Left ventricle myocardium inferior (tissue), 1 donor: ENCODE measurements around the gene EFCAB11. TPM values are rescaled to one million over a fixed set of nuclear protein-coding genes. Genes with fewer than 3 reads are reported as not detected.

Experiments
- DNase-seq: peaks from one replicate; pipeline ENCODE4 v3.0.0-alpha.2; 2020
- H3K27ac ChIP-seq: fragments of 200-600 bp; replicated peaks from 2 replicates; pipeline ENCODE4 v1.8.0; 2021
- H3K27me3 ChIP-seq: fragments of 200-600 bp; 2 replicates; pipeline ENCODE4 v1.8.0; 2021; ENCODE audit warnings: low read depth
- H3K36me3 ChIP-seq: fragments of 200-600 bp; 2 replicates; pipeline ENCODE4 v1.8.0; 2021
- H3K4me1 ChIP-seq: fragments of 200-600 bp; 2 replicates; pipeline ENCODE4 v1.8.0; 2021
- H3K4me3 ChIP-seq: fragments of 200-600 bp; 2 replicates; pipeline ENCODE4 v1.8.0; 2021; ENCODE audit warnings: mild to moderate bottlenecking, moderate library complexity
- H3K9me3 ChIP-seq: fragments of 200-600 bp; replicated peaks from 2 replicates; pipeline ENCODE4 v1.8.0; 2021
- intact Hi-C: fragments of 100-400 bp; cut with micrococcal nuclease; formaldehyde crosslinking; loops from one replicate; pipeline ENCODE4 v1.11.0; 2022
- total RNA-seq: library from RNA; stranded (reverse); fragmentation: NEBNext Ultra II Directional; extraction: Animal tissue kit (Norgen Biotek cat#: 25700); gene quantifications from one replicate; pipeline ENCODE4 v1.2.1, GENCODE V29; 2021
- TF ChIP-seq, protein P1 (sequence below): fragments of 200-600 bp; IDR thresholded peaks from 2 replicates; pipeline ENCODE4 v1.8.0; 2021; ENCODE audit warnings: antibody characterized with exemption, mild to moderate bottlenecking, borderline replicate concordance
- donor health status: DM: no; HTN: yes; CAD: no; lungs with severe emphysema.

Gene EFCAB11
- total RNA-seq, 1 donor from 2014 or later: 2.2 TPM

DNA sequence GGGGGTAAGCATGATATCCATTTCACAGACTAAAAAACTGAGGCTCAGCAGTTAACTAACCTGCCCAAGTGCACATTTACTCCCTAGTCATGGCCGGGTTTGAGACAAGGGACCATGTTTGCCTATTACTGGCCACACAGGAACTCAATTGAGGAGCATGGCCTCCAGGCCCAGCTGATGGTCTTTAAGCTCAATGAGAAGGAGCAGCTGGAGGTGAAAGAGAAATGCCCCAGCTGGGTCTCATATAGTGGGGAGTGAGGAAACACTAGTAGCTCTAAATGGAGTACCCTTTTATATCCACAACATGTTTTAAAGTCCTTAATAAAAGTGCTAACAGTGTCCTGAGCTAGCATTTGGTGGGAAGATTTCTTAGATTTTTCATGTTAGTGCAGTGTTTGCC lies 2.8 kb upstream of the EFCAB11 start:
- Histone ChIP-seq H3K27me3 (no peaks in the 10 kb centered on the region), H3K9me3 (no peaks in the 10 kb centered on the region), H3K4me1 (peaks cover 25% of the 10 kb centered on the region), H3K27ac (no peak overlapping the region), H3K36me3 (no peaks in the 10 kb centered on the region), H3K4me3 (no peak overlapping the region)
- TF ChIP-seq, protein P1, sequence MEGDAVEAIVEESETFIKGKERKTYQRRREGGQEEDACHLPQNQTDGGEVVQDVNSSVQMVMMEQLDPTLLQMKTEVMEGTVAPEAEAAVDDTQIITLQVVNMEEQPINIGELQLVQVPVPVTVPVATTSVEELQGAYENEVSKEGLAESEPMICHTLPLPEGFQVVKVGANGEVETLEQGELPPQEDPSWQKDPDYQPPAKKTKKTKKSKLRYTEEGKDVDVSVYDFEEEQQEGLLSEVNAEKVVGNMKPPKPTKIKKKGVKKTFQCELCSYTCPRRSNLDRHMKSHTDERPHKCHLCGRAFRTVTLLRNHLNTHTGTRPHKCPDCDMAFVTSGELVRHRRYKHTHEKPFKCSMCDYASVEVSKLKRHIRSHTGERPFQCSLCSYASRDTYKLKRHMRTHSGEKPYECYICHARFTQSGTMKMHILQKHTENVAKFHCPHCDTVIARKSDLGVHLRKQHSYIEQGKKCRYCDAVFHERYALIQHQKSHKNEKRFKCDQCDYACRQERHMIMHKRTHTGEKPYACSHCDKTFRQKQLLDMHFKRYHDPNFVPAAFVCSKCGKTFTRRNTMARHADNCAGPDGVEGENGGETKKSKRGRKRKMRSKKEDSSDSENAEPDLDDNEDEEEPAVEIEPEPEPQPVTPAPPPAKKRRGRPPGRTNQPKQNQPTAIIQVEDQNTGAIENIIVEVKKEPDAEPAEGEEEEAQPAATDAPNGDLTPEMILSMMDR: no peak
- intact Hi-C loops: no loop called here
- DNase-seq: no peak

DNA sequence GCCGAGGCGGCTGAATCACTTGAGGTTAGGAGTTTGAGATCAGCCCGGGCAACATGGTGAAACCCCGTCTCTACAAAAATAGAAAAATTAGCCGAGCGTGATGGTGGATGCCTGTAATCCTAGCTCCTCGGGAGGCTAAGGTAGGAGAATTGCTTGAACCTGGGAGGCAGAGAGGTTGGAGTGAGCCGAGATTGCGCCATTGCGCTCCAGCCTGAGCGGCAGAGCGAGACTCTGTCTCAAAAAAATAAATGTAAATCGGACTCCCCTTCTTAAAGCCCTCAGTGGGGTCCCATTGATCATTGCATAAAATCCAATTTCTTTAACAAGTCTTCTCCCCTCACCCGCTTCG lies 2.1 kb upstream of the EFCAB11 start:
- peak overlapping the region; percentile 82 for H3K4me3 ChIP-seq
- intact Hi-C loops: no loop called here

DNA sequence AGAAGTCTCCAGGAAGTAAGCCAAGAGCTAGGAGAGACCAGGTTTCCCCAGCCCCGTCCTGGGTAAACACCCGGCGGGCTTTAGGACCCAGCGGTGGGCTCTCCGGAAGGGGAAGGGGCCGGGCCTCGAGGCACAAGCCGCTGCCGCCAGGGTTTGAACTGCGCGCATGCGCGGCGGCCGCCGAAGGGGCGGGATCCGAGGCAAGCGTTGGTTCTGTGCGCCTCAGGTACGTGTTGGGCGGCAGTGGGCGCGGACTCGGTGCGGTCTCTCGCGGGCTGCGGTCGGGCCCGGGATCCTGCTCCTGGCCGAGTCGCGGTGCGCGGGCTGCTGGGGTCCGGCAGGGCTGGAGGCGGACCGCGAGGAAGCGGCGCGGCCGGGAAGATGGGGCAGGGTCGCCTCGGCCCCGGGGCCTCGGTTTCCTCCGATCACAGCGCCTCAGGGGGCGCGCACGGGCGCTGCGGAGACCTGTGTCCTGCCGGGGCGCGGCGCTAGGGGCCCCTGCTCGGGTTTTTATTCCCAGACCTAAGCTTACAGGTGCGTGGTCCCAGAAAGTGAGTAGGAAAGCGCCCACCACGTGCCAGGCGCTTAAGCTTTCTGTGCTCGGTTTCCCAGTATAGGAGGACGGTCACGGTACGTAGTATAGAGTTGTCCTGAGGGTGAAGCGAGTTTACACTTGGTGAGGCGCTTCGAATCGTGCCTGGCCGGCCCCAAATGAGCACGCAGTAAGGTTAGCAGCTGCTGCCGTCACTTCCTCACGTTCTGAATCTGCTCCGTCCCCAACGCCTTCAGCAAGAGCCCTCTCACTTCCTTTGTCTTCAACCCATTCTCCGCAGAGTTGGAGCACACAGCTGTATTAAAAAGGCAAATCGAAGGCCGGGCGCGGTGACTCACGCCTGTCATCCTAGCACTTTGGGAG lies 1.5 kb upstream of the EFCAB11 start, which contains the start of gene TDP1:
Gene TDP1 (plus strand): TSS at position 183 of the 916 bp plus-strand sequence. CDS start 7,188 bp downstream, outside the sequence.
- TF ChIP-seq, protein P1: peak; percentile 18
- H3K27me3 ChIP-seq: no peaks in the 10 kb centered on the region
- DNase-seq: peak; percentile 96
- H3K4me3 ChIP-seq: peak within 1 kb of the TSS; percentile 82
- no peaks in the 10 kb centered on the region for H3K36me3 ChIP-seq
- intact Hi-C loops: no loop called here
- no peaks in the 10 kb centered on the region for H3K9me3 ChIP-seq
- peak within 1 kb of the TSS; percentile 84 for H3K27ac ChIP-seq
- peaks cover 25% of the 10 kb centered on the region for H3K4me1 ChIP-seq

More for the DNA sequence above, 2.1 kb upstream of the EFCAB11 start:
- Histone ChIP-seq H3K36me3 (no peaks in the 10 kb centered on the region), H3K27me3 (no peaks in the 10 kb centered on the region), H3K27ac (peak overlapping the region; percentile 84), H3K9me3 (no peaks in the 10 kb centered on the region), H3K4me1 (peaks cover 25% of the 10 kb centered on the region)
- TF ChIP-seq, protein P1: no peak
- no peak for DNase-seq

DNA sequence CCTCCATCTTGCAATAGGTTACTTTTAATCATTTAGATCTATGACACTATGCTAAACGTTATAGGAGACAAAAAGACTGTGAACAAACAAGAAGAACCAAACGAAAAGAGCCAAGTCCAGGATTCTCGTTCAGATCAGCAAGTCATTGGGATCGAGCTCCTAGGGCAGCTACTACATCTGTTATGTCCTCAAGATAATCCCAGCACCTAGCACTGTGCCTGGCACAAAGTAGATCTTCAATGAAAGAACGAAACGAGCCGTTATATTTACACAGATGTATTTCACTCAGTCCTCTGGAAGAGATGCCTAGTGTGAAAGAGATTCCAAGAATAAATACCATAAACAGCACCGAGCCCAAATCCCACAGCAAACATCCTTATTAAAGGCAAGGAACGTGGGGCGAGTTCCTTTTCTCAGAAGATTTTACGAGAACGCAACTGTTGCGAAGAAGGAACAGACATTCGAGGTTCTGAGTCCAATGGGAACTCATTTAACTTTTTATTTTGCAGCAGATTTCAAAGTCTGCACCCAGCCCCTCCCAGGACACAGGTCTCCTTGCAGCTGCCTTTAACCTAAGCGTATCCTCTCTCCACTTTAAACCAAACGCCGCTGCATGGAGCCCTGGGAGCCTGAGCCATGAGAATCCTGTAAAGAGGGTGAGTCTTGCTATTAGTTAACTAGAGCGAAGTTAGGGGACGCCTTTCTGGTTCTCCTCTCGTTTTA lies 653 bp upstream of the EFCAB11 start:
- intact Hi-C loops: no loop called here
- peak overlapping the region; percentile 82 for H3K4me3 ChIP-seq
- no peak for DNase-seq
- H3K4me1 ChIP-seq: peaks cover 25% of the 10 kb centered on the region
- no peaks in the 10 kb centered on the region for H3K36me3 ChIP-seq
- no peaks in the 10 kb centered on the region for H3K27me3 ChIP-seq
- H3K27ac ChIP-seq: peak overlapping the region; percentile 84
- no peaks in the 10 kb centered on the region for H3K9me3 ChIP-seq
- TF ChIP-seq, protein P1: no peak

DNA sequence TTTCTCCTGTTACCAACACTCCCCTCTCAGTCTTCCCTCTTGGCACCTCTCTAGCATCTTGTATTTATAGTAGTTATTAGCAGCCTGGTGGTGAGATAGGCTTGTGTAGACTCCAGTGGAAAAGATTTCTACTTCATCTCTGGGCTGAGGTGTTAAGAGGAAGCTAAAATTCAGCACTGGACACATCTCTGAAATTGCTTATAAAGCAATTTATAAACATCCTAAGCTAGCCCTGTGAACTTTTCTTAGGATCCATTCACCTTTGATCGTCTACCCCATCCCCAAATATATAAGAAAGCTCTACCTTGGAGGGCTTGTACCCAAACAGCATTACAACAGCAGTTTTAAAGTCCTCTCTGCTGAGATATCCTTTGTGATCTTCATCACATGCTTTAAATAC lies 928 bp downstream of the EFCAB11 start:
- H3K27ac ChIP-seq: no peak overlapping the region
- no peaks in the 10 kb centered on the region for H3K9me3 ChIP-seq
- peaks cover 25% of the 10 kb centered on the region for H3K4me1 ChIP-seq
- TF ChIP-seq, protein P1: no peak
- peaks cover 9% of the 10 kb centered on the region for H3K36me3 ChIP-seq
- H3K27me3 ChIP-seq: no peaks in the 10 kb centered on the region
- intact Hi-C loops: no loop called here
- peak overlapping the region; percentile 82 for H3K4me3 ChIP-seq
- DNase-seq: no peak
